Neural progenitor cell (in vitro differentiated cells): ENCODE measurements around the gene SCAP.

Experiments
- CTCF ChIP-seq: fragments of 200-600 bp; sonication (generic); IDR thresholded peaks from 2 replicates; pipeline ENCODE4 v1.5.1; 2017; ENCODE audit warnings: antibody characterized with exemption, mild to moderate bottlenecking
- EZH2 ChIP-seq: fragments of 200-600 bp; sonication (generic); IDR thresholded peaks from 2 replicates; pipeline ENCODE4 v1.6.1; 2017; ENCODE audit warnings: antibody characterized with exemption, mild to moderate bottlenecking, moderate library complexity

DNA sequence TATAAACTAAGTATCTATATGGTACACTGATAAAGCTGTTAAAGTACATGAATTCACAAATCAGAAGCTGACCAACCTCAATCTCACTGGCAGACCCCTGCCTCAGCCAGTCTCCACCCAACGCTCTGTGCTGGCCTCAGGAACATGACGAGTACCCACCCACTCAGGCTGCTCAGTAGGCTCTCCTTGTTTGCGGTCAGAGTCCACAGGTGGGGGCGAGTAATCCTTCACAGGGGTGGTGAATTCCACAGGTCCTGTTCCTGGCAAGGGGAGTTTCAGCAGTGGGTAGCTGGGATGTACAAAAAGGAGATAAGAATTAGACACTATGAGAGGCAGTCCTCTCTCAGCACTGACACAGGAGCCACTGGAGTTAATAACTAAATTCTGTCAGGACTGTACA is 40.9 kb downstream of the SCAP start:
- TF ChIP-seq CTCF (no peak), EZH2 (no peak)
